ENCODE results near the gene NUDT3.
"Not testable (repeated sequence)": the region's sequence is repeated elsewhere in the genome, so short reads cannot be mapped to it uniquely, and the experiment has no call there.

NUDT3 gene

GRCh38 chr6:34275128-34275804 lies 117.2 kb downstream of the NUDT3 start:
- peaks cover 4% of the 10 kb centered on the region for H3K36me3 Mint-ChIP-seq (ENCODE audit: low read depth)
- no peak overlapping the region for H3K27ac Mint-ChIP-seq
- H3K9me3 Mint-ChIP-seq = no peaks in the 10 kb centered on the region
- no peaks in the 10 kb centered on the region for H3K4me1 Mint-ChIP-seq (ENCODE audit: low read depth)
- H3K27me3 Mint-ChIP-seq (ENCODE audit: low read depth) = no peaks in the 10 kb centered on the region
- H3K4me3 Mint-ChIP-seq = no peak overlapping the region

GRCh38 chr6:34274129-34274528 lies 118.3 kb downstream of the NUDT3 start:
- Mint-ChIP-seq H3K27ac (no peak overlapping the region), H3K36me3 (ENCODE audit: low read depth) (no peaks in the 10 kb centered on the region)

GRCh38 chr6:34273242-34273805 lies 119.1 kb downstream of the NUDT3 start:
- Mint-ChIP-seq H3K4me3 (no peak overlapping the region), H3K36me3 (ENCODE audit: low read depth) (no peaks in the 10 kb centered on the region), H3K9me3 (no peaks in the 10 kb centered on the region), H3K4me1 (ENCODE audit: low read depth) (no peaks in the 10 kb centered on the region), H3K27me3 (ENCODE audit: low read depth) (no peaks in the 10 kb centered on the region), H3K27ac (no peak overlapping the region)

More at GRCh38 chr6:34274129-34274528, 118.3 kb downstream of the NUDT3 start:
- Mint-ChIP-seq H3K4me3 (no peak overlapping the region), H3K4me1 (ENCODE audit: low read depth) (no peaks in the 10 kb centered on the region), H3K27me3 (ENCODE audit: low read depth) (no peaks in the 10 kb centered on the region), H3K9me3 (no peaks in the 10 kb centered on the region)

- Mint-ChIP-seq H3K27ac (no peak overlapping the region), H3K4me3 (no peak overlapping the region), H3K9me3 (no peaks in the 10 kb centered on the region), H3K4me1 (ENCODE audit: low read depth) (no peaks in the 10 kb centered on the region), H3K27me3 (ENCODE audit: low read depth) (no peaks in the 10 kb centered on the region), H3K36me3 (ENCODE audit: low read depth) (no peaks in the 10 kb centered on the region)
These were observed 120.2 kb downstream of the NUDT3 start for GRCh38 chr6:34272013-34272926.

- H3K4me1 Mint-ChIP-seq (ENCODE audit: low read depth); H3K36me3 Mint-ChIP-seq (ENCODE audit: low read depth); H3K9me3 Mint-ChIP-seq; H3K27me3 Mint-ChIP-seq (ENCODE audit: low read depth); H3K27ac Mint-ChIP-seq; H3K4me3 Mint-ChIP-seq: not testable (repeated sequence)
These were observed 122.7 kb downstream of the NUDT3 start for GRCh38 chr6:34269658-34270341.

GRCh38 chr6:34269132-34269531 lies 123.3 kb downstream of the NUDT3 start:
- H3K4me3 Mint-ChIP-seq; H3K36me3 Mint-ChIP-seq (ENCODE audit: low read depth); H3K4me1 Mint-ChIP-seq (ENCODE audit: low read depth); H3K27ac Mint-ChIP-seq; H3K27me3 Mint-ChIP-seq (ENCODE audit: low read depth); H3K9me3 Mint-ChIP-seq: not testable (repeated sequence)

GRCh38 chr6:34267746-34268145 lies 124.7 kb downstream of the NUDT3 start:
- no peaks in the 10 kb centered on the region for H3K36me3 Mint-ChIP-seq (ENCODE audit: low read depth)
- H3K27ac Mint-ChIP-seq = no peak overlapping the region
- H3K4me3 Mint-ChIP-seq = no peak overlapping the region
- H3K4me1 Mint-ChIP-seq (ENCODE audit: low read depth) = no peaks in the 10 kb centered on the region
- H3K27me3 Mint-ChIP-seq (ENCODE audit: low read depth) = no peaks in the 10 kb centered on the region
- H3K9me3 Mint-ChIP-seq = peaks cover 4% of the 10 kb centered on the region

- H3K27me3 Mint-ChIP-seq (ENCODE audit: low read depth); H3K27ac Mint-ChIP-seq; H3K36me3 Mint-ChIP-seq (ENCODE audit: low read depth); H3K4me1 Mint-ChIP-seq (ENCODE audit: low read depth); H3K9me3 Mint-ChIP-seq; H3K4me3 Mint-ChIP-seq: not testable (repeated sequence)
These were observed 129.0 kb downstream of the NUDT3 start for GRCh38 chr6:34263484-34263883.

GRCh38 chr6:34260576-34261267 lies 131.7 kb downstream of the NUDT3 start:
- H3K4me1 Mint-ChIP-seq (ENCODE audit: low read depth) = no peaks in the 10 kb centered on the region
- H3K27me3 Mint-ChIP-seq (ENCODE audit: low read depth) = no peaks in the 10 kb centered on the region
- no peak overlapping the region for H3K27ac Mint-ChIP-seq
- no peak overlapping the region for H3K4me3 Mint-ChIP-seq
- H3K9me3 Mint-ChIP-seq = peaks cover 4% of the 10 kb centered on the region
- no peaks in the 10 kb centered on the region for H3K36me3 Mint-ChIP-seq (ENCODE audit: low read depth)

- Mint-ChIP-seq H3K4me3 (no peak overlapping the region), H3K9me3 (peaks cover 4% of the 10 kb centered on the region), H3K4me1 (ENCODE audit: low read depth) (no peaks in the 10 kb centered on the region), H3K27ac (no peak overlapping the region), H3K27me3 (ENCODE audit: low read depth) (no peaks in the 10 kb centered on the region), H3K36me3 (ENCODE audit: low read depth) (no peaks in the 10 kb centered on the region)
These were observed 132.9 kb downstream of the NUDT3 start for GRCh38 chr6:34259529-34260069.

- H3K27me3 Mint-ChIP-seq (ENCODE audit: low read depth); H3K36me3 Mint-ChIP-seq (ENCODE audit: low read depth); H3K27ac Mint-ChIP-seq; H3K9me3 Mint-ChIP-seq; H3K4me3 Mint-ChIP-seq: not testable (repeated sequence)
- H3K4me1 Mint-ChIP-seq (ENCODE audit: low read depth) = peaks cover 19% of the 10 kb centered on the region
These were observed 140.1 kb downstream of the NUDT3 start for GRCh38 chr6:34252395-34252794.

- Mint-ChIP-seq H3K27me3 (ENCODE audit: low read depth) (no peaks in the 10 kb centered on the region), H3K4me1 (ENCODE audit: low read depth) (peaks cover 25% of the 10 kb centered on the region), H3K4me3 (peak overlapping the region; percentile 96), H3K9me3 (no peaks in the 10 kb centered on the region), H3K27ac (peak overlapping the region; percentile 64), H3K36me3 (ENCODE audit: low read depth) (peaks cover 2% of the 10 kb centered on the region)
These were observed 142.8 kb downstream of the NUDT3 start for GRCh38 chr6:34249469-34250261.

- no peaks in the 10 kb centered on the region for H3K27me3 Mint-ChIP-seq (ENCODE audit: low read depth)
- peaks cover 25% of the 10 kb centered on the region for H3K4me1 Mint-ChIP-seq (ENCODE audit: low read depth)
- H3K4me3 Mint-ChIP-seq = peak within 1 kb of the TSS; percentile 96
These were observed 143.6 kb downstream of the NUDT3 start, which contains the start of gene SMIM29 for GRCh38 chr6:34248727-34249468. SMIM29 (minus strand) TSS chr6:34249006; CDS start chr6:34247791, 1,215 bp downstream.

More at GRCh38 chr6:34248727-34249468, 143.6 kb downstream of the NUDT3 start, which contains the start of gene SMIM29:
- H3K9me3 Mint-ChIP-seq = no peaks in the 10 kb centered on the region
- peaks cover 2% of the 10 kb centered on the region for H3K36me3 Mint-ChIP-seq (ENCODE audit: low read depth)
- peak within 1 kb of the TSS; percentile 98 for H3K27ac Mint-ChIP-seq
